ENCODE results near the gene SARDH.

DNA sequence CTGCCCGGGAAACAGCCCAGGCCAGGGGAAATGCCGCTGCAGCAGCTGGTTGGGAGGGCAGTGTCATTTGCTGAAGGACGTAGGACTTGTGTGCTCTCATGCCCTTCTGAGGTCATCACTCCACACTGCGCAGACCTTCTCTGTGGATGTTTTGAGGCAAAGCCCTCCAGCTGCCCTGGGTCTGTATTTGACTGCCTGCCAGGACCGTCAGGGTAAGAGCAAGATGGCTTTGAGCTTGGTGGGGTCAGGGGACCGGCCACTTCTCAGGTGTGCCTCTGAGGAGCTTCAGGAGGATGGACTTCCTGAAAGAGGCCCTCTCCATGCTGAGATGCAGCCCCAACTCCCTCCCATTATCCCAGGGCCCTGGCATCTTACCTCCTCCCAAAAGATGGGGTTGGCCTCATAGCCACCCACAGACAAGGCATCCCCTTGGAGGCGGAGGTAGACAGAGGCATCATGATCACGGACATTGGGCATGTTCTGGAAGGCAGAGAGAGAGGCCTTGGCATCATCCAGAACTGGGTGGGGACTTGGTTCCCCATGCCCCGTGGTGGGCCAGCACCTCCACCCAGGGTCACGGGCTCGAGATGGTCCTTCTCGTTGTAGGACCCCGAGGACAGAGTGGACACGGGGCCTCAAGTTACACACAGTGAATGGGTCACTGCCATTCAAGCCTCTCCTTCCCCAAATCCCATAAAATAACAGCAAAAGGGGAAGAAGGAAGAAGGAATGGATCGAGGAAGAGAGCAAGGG lies 19.4 kb downstream of the SARDH start:
- TF ChIP-seq, protein P1, sequence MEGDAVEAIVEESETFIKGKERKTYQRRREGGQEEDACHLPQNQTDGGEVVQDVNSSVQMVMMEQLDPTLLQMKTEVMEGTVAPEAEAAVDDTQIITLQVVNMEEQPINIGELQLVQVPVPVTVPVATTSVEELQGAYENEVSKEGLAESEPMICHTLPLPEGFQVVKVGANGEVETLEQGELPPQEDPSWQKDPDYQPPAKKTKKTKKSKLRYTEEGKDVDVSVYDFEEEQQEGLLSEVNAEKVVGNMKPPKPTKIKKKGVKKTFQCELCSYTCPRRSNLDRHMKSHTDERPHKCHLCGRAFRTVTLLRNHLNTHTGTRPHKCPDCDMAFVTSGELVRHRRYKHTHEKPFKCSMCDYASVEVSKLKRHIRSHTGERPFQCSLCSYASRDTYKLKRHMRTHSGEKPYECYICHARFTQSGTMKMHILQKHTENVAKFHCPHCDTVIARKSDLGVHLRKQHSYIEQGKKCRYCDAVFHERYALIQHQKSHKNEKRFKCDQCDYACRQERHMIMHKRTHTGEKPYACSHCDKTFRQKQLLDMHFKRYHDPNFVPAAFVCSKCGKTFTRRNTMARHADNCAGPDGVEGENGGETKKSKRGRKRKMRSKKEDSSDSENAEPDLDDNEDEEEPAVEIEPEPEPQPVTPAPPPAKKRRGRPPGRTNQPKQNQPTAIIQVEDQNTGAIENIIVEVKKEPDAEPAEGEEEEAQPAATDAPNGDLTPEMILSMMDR (tag by site-specific recombination; IDR thresholded peaks at IDR 0.05), result no peak
- no peak for TF ChIP-seq ZNF175 (tag by site-specific recombination; IDR thresholded peaks at IDR 0.05)
- TF ChIP-seq, protein P2, sequence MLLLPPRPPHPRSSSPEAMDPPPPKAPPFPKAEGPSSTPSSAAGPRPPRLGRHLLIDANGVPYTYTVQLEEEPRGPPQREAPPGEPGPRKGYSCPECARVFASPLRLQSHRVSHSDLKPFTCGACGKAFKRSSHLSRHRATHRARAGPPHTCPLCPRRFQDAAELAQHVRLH (tag by site-specific recombination; IDR thresholded peaks at IDR 0.05), result no peak

All from HEK293 (cell line).